Activated naive CD8-positive, alpha-beta T cell treated with anti-CD3 and anti-CD28 coated beads for 36 hours (primary cell): ENCODE measurements around the gene BRCA1. TPM values are rescaled to one million over a fixed set of nuclear protein-coding genes. Genes with fewer than 3 reads are reported as not detected.
"Not testable (repeated sequence)": the region's sequence is repeated elsewhere in the genome, so short reads cannot be mapped to it uniquely, and the experiment has no call there.

Experiments used
- DNase-seq: peaks from one replicate; pipeline ENCODE4 v3.0.0; 2021
- H3K27ac Mint-ChIP-seq: one replicate; pipeline ENCODE4 v1.8.0; 2022; ENCODE audit warnings: mild to moderate bottlenecking, moderate library complexity, mixed read lengths
- H3K27me3 Mint-ChIP-seq: one replicate; pipeline ENCODE4 v1.8.0; 2022; ENCODE audit warnings: mild to moderate bottlenecking, mixed read lengths
- H3K36me3 Mint-ChIP-seq: one replicate; pipeline ENCODE4 v1.8.0; 2021; ENCODE audit warnings: mild to moderate bottlenecking, mixed read lengths
- H3K4me1 Mint-ChIP-seq: one replicate; pipeline ENCODE4 v1.8.0; 2021; ENCODE audit warnings: mixed read lengths
- H3K4me3 Mint-ChIP-seq: one replicate; pipeline ENCODE4 v1.8.0; 2022; ENCODE audit warnings: mild to moderate bottlenecking, moderate library complexity, mixed read lengths
- H3K9me3 Mint-ChIP-seq: one replicate; pipeline ENCODE4 v1.8.0; 2022; ENCODE audit warnings: mixed read lengths
- total RNA-seq, 2 experiments: library from RNA; stranded (reverse); gene quantifications; one replicate each; pipeline ENCODE4 v1.2.3, GENCODE V29; 2021

BRCA1 gene
- total RNA-seq, 2 experiments from 2014 or later: 84.1 to 86.7 TPM

DNA sequence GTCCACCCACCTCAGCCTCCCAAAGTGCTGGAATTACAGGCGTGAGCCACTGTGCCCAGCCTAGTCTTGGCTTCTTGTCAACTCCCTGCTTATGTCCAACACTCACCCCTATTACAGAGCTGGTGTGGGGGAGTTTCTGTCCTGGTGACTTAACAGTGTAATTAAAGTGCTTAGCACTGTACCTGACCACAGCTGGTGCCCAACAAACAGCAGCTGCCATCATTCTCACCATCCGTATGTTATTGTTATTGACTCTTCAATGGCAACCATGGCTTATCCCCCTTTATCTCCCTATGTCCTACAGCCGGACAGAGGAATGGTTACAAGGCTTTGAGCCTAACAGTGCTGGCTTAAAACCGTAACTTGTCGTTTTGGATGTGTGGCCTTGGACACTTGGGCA lies 17.0 kb upstream of the BRCA1 start:
- DNase-seq: no peak
- Mint-ChIP-seq H3K27me3 (no peaks in the 10 kb centered on the region), H3K36me3 (peaks cover 1% of the 10 kb centered on the region), H3K4me3 (no peak overlapping the region), H3K4me1 (no peaks in the 10 kb centered on the region), H3K27ac (no peak overlapping the region), H3K9me3 (no peaks in the 10 kb centered on the region)

- Mint-ChIP-seq H3K4me3 (no peak overlapping the region), H3K9me3 (no peaks in the 10 kb centered on the region), H3K4me1 (peaks cover 8% of the 10 kb centered on the region), H3K36me3 (peaks cover 6% of the 10 kb centered on the region), H3K27ac (no peak overlapping the region), H3K27me3 (no peaks in the 10 kb centered on the region)
- DNase-seq: no peak
These were observed 15.5 kb upstream of the BRCA1 start for GRCh38 chr17:43140396-43141332.

- not testable (repeated sequence) for H3K9me3 Mint-ChIP-seq, H3K27me3 Mint-ChIP-seq, H3K4me1 Mint-ChIP-seq, H3K27ac Mint-ChIP-seq, H3K4me3 Mint-ChIP-seq, DNase-seq
- H3K36me3 Mint-ChIP-seq: peaks cover 24% of the 10 kb centered on the region
These were observed 13.4 kb upstream of the BRCA1 start for GRCh38 chr17:43138531-43138930.

DNA sequence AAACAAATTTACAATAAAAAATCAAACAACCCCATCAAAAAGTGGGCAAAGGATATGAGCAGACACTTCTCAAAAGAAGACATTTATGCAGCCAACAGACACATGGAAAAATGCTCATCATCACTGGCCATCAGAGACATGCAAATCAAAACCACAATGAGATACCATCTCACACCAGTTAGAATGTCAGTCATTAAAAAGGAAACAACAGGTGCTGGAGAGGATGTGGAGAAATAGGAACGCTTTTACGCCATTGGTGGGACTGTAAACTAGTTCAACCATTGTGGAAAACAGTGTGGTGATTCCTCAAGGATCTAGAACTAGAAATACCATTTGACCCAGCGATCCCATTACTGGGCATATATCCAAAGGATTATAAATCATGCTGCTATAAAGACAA lies 11.4 kb upstream of the BRCA1 start:
- not testable (repeated sequence) for H3K9me3 Mint-ChIP-seq, H3K27me3 Mint-ChIP-seq, DNase-seq, H3K4me1 Mint-ChIP-seq, H3K4me3 Mint-ChIP-seq
- Mint-ChIP-seq H3K27ac (peak overlapping the region; percentile 59), H3K36me3 (peaks cover 30% of the 10 kb centered on the region)

DNA sequence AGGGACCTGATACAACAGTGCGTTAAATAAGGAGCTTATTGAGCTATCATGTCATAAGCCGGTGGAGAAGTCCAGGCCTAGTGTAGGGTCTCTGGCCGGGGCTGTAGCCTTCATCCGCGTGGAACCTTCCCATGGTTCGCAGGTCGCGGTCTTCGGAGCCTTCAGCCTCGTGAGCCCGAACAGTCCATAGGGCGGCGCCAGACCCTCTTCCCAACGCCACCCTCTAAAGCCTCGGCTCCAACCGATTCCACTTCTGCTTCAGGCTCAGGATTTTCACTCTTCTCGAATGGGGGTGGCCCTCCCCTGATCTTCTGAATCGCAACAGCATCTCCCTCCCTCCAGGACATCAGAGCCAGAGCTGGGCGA lies 10.3 kb upstream of the BRCA1 start:
- H3K9me3 Mint-ChIP-seq: no peaks in the 10 kb centered on the region
- H3K27ac Mint-ChIP-seq: no peak overlapping the region
- H3K4me3 Mint-ChIP-seq: no peak overlapping the region
- no peaks in the 10 kb centered on the region for H3K27me3 Mint-ChIP-seq
- H3K36me3 Mint-ChIP-seq: peaks cover 30% of the 10 kb centered on the region
- DNase-seq: no peak
- H3K4me1 Mint-ChIP-seq: peaks cover 12% of the 10 kb centered on the region

GRCh38 chr17:43134774-43135453 lies 9.8 kb upstream of the BRCA1 start:
- Mint-ChIP-seq H3K9me3 (no peaks in the 10 kb centered on the region), H3K36me3 (peaks cover 30% of the 10 kb centered on the region), H3K4me1 (peaks cover 12% of the 10 kb centered on the region), H3K27ac (no peak overlapping the region), H3K27me3 (no peaks in the 10 kb centered on the region), H3K4me3 (no peak overlapping the region)
- DNase-seq: no peak

- H3K4me1 Mint-ChIP-seq: peaks cover 14% of the 10 kb centered on the region
- not testable (repeated sequence) for H3K9me3 Mint-ChIP-seq, DNase-seq, H3K27ac Mint-ChIP-seq, H3K27me3 Mint-ChIP-seq, H3K4me3 Mint-ChIP-seq
- H3K36me3 Mint-ChIP-seq: peaks cover 38% of the 10 kb centered on the region
These were observed 8.3 kb upstream of the BRCA1 start for GRCh38 chr17:43133439-43133838.

- Mint-ChIP-seq H3K9me3 (no peaks in the 10 kb centered on the region), H3K27ac (no peak overlapping the region), H3K4me1 (peaks cover 20% of the 10 kb centered on the region), H3K36me3 (peaks cover 50% of the 10 kb centered on the region), H3K27me3 (no peaks in the 10 kb centered on the region), H3K4me3 (no peak overlapping the region)
- DNase-seq: no peak
These were observed 7.0 kb upstream of the BRCA1 start for GRCh38 chr17:43132117-43132516.

GRCh38 chr17:43129671-43130010 lies 4.5 kb upstream of the BRCA1 start:
- H3K4me3 Mint-ChIP-seq: no peak overlapping the region
- H3K27me3 Mint-ChIP-seq: no peaks in the 10 kb centered on the region
- DNase-seq: no peak
- H3K27ac Mint-ChIP-seq: no peak overlapping the region
- H3K4me1 Mint-ChIP-seq: peaks cover 18% of the 10 kb centered on the region
- H3K9me3 Mint-ChIP-seq: no peaks in the 10 kb centered on the region
- peaks cover 50% of the 10 kb centered on the region for H3K36me3 Mint-ChIP-seq

DNA sequence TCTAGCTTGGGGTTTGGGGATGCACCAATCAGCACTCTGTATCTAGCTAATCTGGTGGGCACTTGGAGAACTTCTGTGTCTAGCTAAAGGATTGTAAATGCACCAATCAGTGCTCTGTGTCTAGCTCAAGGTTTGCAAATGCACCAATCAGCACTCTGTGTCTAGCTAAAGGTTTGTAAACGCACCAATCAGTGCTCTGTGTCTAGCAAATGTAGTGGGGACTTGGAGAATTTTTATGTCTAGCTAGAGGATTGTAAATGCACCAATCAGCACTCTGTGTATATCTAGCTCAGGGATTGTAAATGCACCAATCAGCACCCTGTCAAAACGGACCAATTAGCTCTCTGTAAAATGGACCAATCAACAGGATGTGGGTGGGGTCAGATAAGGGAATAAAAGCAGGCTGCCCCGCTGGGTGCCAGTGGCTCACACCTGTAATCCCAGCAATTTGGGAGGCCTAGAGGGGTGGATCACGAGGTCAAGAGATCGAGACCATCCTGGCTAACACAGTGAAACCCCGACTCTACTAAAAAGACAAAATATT lies 2.2 kb upstream of the BRCA1 start:
- H3K4me1 Mint-ChIP-seq: peaks cover 20% of the 10 kb centered on the region
- H3K27me3 Mint-ChIP-seq, H3K9me3 Mint-ChIP-seq, DNase-seq: not testable (repeated sequence)
- H3K4me3 Mint-ChIP-seq: peak overlapping the region; percentile 68
- peak overlapping the region; percentile 31 for H3K27ac Mint-ChIP-seq
- peaks cover 55% of the 10 kb centered on the region for H3K36me3 Mint-ChIP-seq

- no peak for DNase-seq
- Mint-ChIP-seq H3K4me1 (peaks cover 22% of the 10 kb centered on the region), H3K9me3 (no peaks in the 10 kb centered on the region), H3K4me3 (peak overlapping the region; percentile 68), H3K27ac (peak overlapping the region; percentile 31), H3K27me3 (no peaks in the 10 kb centered on the region), H3K36me3 (peaks cover 55% of the 10 kb centered on the region)
These were observed 1.7 kb upstream of the BRCA1 start for GRCh38 chr17:43126911-43127290.

- Mint-ChIP-seq H3K4me1 (peaks cover 22% of the 10 kb centered on the region), H3K4me3 (peak overlapping the region; percentile 100), H3K9me3 (no peaks in the 10 kb centered on the region), H3K27me3 (no peaks in the 10 kb centered on the region), H3K27ac (peak overlapping the region; percentile 99), H3K36me3 (peaks cover 57% of the 10 kb centered on the region)
- DNase-seq: peak; percentile 16
These were observed 1.1 kb upstream of the BRCA1 start for GRCh38 chr17:43125967-43126910.

GRCh38 chr17:43118679-43119615 lies 6.2 kb downstream of the BRCA1 start:
- Mint-ChIP-seq H3K9me3 (no peaks in the 10 kb centered on the region), H3K4me1 (peaks cover 4% of the 10 kb centered on the region), H3K36me3 (peaks cover 37% of the 10 kb centered on the region), H3K27me3 (no peaks in the 10 kb centered on the region), H3K4me3 (no peak overlapping the region), H3K27ac (no peak overlapping the region)
- DNase-seq: no peak

DNA sequence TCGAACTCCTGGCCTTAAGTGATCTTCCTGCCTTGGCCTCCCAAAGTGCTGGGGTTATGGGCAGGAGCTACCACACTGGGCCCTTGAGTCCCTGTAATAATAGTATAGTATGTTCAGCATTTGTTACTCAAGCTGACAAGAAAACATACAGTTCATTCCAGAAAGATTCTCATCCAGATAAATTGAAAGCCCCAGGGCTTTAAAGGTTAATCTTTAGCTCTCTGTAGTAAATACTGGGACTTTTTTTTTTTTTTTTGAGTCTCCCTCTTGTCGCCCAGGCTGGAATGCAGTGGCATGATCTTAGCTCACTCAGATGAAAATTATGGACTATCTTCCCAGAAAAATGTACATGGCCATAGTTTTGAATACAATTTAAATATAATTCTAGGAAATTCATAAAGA lies 11.0 kb downstream of the BRCA1 start:
- no peaks in the 10 kb centered on the region for H3K9me3 Mint-ChIP-seq
- H3K4me1 Mint-ChIP-seq: no peaks in the 10 kb centered on the region
- no peak for DNase-seq
- peaks cover 35% of the 10 kb centered on the region for H3K36me3 Mint-ChIP-seq
- H3K27me3 Mint-ChIP-seq: no peaks in the 10 kb centered on the region
- no peak overlapping the region for H3K4me3 Mint-ChIP-seq
- no peak overlapping the region for H3K27ac Mint-ChIP-seq
